GM21515 (cell line): ENCODE measurements around the gene TRIM36.
A peak's percentile ranks its signal among the peaks of the same experiment; 100 is the strongest.

ENCODE experiments used
- ATAC-seq: cut with Tn5 transposase; IDR thresholded peaks from one replicate; pipeline ENCODE4 v1.9.1; 2021; ENCODE audit not compliant: unreplicated experiment

Gene TRIM36, protein sequence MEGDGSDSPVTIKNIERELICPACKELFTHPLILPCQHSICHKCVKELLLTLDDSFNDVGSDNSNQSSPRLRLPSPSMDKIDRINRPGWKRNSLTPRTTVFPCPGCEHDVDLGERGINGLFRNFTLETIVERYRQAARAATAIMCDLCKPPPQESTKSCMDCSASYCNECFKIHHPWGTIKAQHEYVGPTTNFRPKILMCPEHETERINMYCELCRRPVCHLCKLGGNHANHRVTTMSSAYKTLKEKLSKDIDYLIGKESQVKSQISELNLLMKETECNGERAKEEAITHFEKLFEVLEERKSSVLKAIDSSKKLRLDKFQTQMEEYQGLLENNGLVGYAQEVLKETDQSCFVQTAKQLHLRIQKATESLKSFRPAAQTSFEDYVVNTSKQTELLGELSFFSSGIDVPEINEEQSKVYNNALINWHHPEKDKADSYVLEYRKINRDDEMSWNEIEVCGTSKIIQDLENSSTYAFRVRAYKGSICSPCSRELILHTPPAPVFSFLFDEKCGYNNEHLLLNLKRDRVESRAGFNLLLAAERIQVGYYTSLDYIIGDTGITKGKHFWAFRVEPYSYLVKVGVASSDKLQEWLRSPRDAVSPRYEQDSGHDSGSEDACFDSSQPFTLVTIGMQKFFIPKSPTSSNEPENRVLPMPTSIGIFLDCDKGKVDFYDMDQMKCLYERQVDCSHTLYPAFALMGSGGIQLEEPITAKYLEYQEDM

DNA sequence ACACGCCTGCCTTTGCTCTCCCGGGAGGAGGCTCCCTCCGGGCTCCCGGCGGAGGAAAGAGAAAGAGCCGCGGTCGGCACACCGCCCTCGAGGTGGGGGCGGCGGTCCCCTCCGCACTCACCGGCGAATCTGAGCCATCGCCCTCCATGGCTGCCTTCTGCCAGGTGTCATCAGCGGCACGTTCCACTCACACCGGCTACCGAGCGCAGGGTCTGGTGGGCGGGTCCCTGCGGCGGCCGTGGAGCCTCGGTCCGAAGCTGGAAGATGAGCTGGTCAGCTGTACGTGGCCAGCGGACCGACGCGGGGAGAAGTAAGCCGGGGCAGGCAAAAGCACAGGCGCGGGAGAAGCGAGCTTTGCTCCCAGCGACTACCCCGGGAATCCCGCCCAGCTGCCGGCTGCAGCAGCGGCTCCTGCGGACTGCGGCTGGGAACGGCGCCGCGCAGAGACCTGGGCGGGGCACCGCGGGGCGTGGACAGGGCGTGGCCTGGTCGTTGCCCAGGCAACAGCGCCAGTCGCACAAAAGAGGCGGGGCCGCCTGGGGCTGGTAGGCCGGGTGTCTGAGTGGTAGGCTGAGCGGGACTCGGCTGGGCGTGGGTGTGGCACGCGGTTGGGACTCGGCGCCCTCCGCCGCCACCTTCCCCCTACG lies at the start of gene TRIM36:
TRIM36 (minus strand) TSS at position 422 of the 647 bp plus-strand sequence; CDS start at position 148, 274 bp downstream.
- ATAC-seq, result peak; percentile 99

DNA sequence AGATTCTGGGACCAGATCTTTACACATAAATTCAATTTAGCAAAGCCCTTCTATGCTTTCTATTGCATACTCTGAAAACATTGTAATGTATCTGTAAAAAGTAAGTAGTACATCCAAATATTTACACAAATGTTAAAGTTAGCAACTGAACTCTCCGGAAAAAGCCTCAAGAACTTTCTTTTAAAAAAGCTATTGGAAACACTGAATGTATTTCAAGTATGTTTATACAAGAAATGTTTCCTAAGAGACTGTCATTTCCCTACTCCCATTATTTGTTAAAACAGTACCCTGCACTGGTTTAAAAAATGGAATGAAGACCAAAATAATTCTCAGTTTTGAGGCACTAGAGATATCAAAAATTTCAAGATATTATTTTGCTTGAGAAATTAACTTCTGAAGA lies 44.8 kb upstream of the TRIM36 start:
- ATAC-seq, result no peak

DNA sequence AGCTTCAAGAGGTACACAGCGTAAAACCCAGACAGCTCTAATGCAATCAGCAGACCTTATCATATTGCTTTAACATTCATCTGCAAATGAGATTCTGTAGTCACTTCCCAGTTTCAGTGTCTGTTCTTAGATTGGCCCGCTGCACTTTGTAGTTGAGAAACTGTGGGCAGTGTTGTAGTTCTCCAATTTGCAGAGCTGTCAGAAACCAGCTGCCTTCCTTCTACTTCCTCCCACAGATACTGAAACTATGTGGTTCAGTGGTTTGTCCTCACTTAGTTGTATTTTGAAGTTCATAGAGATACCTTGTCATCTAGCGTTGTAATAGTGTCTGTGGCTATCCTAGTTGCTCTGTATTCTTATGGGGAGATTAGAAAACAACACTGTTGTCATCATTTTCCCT lies 39.6 kb upstream of the TRIM36 start:
- peak; percentile 100 for ATAC-seq

DNA sequence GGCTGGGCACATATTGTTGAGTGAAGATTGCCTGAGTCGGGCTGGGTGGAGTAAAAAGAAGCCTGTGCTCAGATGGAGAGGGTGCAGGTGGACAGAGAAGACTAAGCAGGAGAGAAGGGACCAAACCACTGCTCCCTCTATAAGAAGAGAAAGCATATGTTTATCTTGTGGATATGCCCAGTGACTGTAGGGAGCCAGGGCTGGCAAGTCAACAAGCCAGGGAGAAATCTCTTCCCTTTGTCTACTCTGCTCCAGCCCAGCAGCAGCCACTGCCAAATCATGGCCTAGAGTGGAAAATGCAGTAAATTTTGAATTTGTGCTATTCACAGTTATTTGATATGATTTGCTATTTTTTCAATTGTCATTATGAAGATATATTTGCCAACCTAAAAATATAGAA lies 33.2 kb upstream of the TRIM36 start:
- ATAC-seq, result no peak

DNA sequence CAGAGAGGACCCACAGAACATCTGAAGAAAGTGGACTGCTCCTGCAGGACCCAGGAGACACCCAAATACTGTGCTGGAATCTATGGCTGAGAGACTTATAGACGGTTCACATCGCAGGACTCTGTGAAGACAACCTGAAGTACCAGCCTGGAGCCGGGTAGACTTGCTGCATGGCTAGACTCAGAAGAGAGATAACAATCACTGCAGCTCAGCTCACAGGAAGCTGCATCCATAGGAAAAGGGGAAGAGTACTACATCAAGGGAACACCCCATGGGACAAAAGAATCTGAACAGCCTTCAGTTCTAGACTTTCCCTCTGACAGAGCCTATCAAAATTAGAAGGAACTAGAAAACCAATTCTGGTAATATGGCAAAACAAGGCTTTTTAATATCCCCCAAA lies 26.5 kb upstream of the TRIM36 start:
- no peak for ATAC-seq

DNA sequence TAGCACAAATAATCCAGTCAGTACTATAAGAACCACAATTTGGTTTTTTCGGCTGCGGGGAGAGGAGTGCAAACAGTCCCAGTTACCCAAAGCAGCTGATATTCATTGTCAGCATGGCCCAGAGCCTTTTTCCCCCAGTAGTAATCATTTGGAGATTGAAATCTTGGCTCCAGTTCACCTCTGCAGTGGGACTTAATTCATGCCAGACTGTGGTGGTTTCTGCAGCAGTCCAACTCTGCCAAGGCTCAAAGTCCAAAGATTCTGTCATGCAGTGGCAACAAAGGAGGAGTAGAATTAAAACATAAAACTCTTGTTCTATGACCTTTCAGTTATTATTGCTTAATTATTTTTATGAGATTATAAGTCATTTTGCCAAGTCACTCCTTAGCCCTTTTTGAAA lies 25.0 kb upstream of the TRIM36 start:
- no peak for ATAC-seq

DNA sequence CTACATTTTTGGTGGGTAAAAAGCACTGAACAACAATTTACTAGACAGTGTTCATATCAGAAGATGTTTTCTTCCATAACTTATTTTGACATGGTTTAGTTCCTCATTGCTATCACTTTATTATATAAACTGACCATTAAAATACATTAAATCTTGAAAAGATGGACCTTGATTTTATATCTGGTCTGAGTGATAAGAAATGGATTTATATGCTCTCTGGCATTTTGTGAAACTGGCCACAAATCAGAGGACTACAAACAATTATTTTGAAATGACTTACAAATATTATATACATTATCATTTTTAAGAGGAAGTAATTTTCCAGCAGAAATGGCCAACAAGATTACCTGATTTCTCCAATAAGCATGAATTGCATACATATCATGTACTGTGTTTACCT lies 23.6 kb upstream of the TRIM36 start:
- ATAC-seq, result no peak

DNA sequence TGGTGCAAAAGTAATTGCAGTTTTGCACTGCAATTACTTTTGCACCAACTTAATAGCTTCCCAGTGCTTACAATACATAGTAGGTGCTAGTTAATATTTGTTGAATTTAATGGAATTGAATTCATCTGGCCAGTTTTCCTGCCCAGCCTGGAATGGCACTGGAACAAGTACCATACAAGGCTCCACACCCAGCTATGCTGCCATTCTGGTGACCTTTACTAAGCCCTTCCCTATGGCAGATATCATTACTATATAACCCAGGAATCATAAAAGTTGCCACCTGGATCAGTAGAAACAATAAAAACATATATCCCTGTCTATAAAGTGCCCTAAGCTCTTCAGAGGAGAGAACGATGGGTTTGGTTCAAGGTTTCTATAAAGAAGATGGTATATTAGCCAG lies 22.4 kb upstream of the TRIM36 start:
- no peak for ATAC-seq

DNA sequence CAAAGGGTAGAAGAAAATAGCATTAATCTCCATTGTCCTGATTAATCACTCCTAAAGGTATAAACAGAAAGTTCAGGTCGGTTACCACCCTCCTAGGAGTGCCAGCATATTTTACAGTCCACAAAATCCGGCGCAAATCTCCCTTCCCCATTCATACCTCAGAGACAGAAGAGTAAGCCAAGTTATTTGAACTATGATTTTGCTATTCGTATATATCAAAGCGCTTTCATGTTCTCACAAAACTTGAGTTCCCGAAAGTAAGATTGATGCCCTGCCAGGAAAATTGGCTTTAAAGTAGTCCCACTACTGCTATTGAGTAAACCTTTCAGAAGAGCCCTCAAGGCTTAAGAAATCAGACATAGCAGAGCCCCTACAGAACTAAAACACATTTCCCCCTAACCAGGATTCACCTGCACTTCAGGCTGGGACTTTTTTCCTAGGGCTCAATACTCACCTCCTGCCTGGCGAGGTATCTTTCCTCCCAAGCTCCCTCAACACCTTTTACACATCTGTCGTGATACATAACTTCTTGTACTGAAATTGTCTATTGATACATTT lies 21.8 kb upstream of the TRIM36 start:
- no peak for ATAC-seq

DNA sequence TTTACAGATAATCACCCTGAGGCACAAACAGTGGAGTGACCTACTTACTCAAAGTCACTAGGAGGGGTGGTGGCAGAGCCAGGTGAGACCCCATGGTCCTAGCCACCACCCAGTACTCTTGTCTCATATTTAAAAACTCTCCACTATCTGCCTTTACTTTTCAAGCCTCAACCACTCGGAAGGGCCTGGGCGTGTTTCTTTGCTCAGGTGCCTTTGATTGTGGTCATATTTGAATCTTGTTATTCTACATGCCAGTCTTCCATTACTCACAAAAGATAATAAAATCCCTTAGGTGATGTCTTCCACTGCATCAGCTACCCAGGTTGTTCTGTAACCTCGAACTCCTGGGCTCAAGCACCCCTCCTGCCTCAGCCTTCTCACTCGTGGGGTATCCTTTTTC lies 20.7 kb upstream of the TRIM36 start:
- ATAC-seq, result no peak

DNA sequence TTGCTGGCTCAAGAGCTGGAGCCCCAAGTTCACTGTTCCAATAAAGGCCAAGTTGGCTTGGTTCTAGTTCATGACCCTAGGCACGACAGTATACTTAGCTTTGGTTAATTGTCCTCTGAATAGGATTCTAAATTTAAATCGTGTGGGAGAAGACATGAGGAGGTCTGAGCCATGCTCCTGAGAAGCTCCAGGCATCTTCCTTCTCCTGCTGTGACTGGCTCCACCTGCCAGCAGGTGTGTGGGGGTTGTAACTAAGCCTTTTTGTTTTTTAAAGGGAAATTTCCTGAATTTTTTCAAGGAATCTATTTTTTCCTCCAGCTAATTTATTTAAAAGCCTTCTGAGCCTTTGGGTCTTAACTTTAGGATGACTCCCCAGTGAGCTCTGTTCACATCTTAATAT lies 20.2 kb upstream of the TRIM36 start:
- ATAC-seq, result no peak

DNA sequence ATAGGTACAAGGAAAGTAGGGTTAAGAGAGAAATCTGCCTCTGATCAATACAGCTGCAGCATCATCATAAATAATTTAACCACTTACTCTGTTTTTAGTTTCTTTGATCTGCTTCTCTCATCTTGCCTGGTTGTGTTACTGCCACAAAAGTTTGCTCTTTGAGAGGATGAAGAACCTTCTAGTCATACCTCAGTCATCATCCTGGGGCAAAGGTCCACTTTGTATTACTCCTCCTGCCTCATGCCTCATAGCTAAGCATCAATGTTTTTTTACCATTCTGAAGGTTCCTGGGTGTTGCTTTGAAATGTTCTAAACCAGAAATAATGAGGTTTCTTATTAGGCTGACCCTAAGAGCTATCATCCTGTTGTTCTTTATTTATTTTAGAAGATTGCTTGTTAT lies 17.1 kb upstream of the TRIM36 start:
- ATAC-seq, result no peak

DNA sequence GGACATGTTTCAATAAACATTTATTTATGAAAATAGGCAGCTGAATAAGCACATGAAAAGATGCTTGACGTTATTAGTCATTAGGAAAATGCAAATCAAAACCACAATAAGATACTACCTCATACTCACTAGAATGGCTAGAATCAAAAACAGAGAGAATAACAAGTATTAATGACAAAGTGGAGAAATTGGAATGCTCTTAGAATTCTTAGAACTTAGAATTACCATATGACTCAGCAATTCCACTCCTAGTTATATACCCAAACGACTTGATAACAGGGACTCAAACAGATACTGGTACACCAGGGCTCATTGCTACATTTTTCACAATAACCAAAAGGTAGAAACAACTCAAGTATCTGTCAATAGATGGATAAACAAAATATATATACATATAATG lies 15.1 kb upstream of the TRIM36 start:
- no peak for ATAC-seq

DNA sequence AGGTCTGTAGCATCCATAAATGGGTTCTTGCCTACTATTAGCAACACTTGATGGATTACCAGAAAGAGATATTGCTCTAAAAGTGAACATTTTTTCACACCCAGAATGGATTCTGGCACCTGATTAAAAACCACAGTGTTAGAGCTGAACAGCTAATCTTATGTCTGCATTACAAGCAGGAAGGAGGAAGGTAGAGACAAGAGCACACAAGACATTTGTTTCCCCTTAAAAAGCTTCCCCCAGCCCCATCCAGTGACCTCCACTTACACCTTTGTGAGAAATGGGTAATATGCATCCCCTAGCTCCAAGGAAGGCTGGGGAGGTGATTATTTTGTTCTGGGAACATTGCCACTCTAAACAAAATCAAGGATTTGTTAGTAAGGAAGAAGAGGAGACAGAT lies 12.0 kb upstream of the TRIM36 start:
- no peak for ATAC-seq

DNA sequence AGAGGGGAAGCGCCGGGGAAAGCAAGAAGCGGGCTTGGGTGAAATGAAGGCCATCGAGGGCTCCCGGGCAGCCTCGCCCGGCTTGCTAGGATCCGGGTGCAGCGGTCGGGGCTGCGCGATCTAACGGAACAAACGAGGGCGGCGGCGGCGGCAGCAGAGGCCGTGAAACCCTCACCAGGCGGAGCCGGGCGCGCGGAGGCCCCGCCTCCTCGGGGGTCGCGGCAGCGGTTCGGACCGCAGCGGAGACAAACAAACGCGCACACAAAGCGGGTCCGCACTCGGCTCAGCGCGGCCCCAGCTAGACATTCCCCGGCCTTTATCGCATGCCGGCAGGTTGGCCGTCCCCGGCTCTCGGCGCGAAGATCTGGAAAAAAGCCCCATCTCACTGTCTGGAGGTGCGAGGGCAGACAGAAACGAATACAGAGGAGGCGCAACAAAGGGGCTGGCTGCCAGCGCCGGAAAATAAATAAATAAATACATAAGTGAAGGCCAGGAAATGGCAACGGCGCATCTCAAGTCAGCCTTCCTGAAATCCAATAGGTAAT lies 10.5 kb upstream of the TRIM36 start:
- peak; percentile 53 for ATAC-seq

DNA sequence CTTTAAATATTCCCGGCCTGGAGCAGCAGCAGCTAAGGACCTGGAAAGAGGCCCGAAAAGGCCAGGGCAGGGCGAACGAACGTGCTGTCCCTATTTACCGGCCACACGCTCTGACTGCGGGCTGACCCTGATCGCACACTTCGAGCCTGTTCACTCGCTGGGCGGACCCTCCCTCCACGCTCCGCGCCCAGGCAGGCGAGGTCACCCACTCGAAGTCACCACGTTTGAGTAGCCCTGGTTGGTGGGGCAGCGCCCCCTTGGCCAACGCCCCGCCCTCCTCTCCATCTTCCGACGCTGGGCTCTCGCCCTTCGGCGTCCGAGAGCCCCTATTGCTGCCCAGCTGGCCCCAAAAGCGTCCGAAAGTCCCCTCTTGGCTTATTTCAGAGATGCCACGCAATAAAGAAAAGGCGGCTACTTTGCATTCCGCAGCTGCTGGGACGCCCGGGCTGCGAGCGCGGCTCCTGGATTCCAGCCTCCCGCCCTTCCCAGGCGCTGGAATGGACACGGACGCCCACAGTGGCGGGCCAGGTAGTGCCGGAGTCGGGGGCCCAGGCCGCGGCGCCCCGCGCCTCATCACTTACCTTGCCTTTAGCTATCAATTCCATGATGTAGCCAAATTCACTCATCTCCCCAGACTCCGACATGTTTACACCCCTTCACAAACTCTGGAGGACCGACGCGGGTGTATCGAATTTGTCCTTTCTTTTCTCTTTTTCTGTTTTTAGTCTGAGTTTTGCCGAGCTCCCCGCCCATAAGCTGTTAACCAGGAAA lies 9.9 kb upstream of the TRIM36 start:
- peak; percentile 28 for ATAC-seq

DNA sequence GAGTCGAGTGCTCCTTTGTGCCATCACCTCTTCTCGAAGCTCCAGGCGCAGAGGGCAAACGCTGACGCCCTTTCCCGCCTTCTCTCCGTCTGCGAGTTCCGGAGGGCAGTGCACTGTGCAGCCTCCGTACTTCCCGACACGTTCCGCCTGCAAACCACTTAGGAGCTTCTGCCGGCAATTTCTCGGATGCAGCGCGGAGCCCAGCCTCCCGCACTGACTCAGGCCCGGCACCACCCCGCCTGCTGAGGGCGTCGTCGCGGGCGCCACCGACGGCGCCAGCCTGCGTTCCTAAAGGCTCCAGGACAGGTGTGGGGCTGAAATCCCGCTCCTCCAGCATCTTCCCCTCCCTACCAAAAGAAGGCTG lies 9.3 kb upstream of the TRIM36 start:
- no peak for ATAC-seq

DNA sequence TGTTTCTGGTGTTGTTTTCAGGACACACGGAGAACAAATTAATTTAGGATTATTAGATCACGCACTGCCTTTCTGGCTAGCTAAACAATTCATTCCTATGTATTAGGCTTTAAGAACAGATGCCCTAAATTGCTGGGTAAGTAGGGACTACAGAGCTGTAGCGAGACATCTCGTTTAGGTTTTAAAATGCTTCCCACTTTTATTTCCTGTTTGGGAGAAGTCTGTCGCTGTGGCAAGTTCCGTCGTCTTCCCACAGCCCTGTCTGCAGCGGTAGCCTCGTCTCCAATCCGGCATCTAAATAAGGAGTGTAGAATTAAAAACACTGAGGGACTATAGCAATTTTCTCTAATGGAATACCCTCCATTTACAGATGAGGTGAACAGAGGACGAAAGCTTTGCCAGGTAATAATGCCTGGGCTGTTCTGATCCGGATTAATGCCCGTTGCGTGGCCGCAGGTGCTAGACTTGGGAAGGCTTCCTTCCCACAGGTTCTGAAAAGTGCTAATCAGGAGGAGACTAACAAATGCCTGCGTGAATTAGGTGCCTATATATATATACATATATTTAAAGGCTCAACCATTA lies 1.3 kb upstream of the TRIM36 start:
- no peak for ATAC-seq

DNA sequence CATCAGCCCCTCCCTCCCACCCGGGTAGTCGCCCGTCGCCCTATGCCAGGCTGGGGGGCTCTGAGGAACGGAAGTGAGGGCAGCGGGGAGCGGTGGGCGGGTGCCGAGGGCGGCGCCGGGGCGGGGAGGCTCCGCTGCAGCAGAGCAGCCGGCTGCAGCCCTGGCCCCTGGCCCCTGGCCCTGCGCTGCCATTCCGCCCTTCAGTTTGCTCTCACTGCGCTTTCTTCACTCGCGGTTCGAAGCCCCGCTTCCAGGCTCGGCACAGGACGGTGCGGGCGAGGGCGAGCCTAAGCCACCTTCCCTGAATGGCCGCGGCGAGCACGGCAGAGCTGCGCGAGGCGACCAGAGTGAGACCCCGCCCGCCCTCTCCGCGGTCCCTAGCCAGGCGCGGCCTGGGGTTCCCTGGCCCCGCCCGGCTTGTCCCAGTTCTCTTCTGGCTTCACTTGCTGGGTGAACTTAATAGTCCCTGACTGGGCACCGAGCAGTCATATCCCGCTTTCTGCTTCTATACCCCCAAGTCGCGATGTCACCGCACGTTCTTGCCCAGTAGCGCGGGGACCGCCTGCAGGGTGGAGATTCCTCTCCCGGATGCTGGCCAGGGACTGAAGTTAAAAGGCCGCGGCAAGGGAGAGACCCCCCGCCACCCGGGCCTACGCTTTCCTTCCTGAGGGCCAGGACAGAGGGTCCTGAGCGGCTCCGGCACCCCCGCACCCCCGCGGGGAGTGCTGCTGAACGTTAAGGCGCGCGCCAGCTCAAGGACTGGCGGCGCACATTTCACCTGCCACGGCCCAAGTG lies 623 bp upstream of the TRIM36 start:
- ATAC-seq, result peak; percentile 47
